ENCODE results near the gene DAP.

DNA sequence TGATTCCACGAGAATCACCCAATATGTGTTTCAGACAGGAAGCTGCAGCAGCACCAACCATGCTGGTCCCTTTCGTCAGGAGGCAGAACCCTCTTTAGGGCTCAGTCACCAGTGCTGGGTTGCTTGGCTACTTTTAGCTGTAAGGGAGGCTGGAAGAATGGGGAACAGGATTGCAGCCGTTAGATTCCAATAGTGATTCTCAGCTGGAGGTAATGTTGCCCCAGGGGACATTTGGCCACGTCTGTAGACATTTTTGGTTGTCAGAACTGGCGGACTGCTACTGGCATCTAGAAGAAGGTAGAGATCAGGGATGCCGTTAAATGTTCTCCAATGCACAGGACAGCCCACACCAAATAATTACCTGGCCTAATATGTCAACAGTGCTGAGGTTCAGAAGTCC lies 115.4 kb downstream of the DAP start:
- TF ChIP-seq, protein P1, sequence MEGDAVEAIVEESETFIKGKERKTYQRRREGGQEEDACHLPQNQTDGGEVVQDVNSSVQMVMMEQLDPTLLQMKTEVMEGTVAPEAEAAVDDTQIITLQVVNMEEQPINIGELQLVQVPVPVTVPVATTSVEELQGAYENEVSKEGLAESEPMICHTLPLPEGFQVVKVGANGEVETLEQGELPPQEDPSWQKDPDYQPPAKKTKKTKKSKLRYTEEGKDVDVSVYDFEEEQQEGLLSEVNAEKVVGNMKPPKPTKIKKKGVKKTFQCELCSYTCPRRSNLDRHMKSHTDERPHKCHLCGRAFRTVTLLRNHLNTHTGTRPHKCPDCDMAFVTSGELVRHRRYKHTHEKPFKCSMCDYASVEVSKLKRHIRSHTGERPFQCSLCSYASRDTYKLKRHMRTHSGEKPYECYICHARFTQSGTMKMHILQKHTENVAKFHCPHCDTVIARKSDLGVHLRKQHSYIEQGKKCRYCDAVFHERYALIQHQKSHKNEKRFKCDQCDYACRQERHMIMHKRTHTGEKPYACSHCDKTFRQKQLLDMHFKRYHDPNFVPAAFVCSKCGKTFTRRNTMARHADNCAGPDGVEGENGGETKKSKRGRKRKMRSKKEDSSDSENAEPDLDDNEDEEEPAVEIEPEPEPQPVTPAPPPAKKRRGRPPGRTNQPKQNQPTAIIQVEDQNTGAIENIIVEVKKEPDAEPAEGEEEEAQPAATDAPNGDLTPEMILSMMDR (conservative IDR thresholded peaks at IDR 0.05; ENCODE audit: low read depth, low read length) = no peak
- no peak for TF ChIP-seq EZH2 (IDR thresholded peaks at IDR 0.05; ENCODE audit: borderline replicate concordance, low read depth, low read length, poor library complexity, severe bottlenecking)

Data from A673 (cell line).